Diencephalon (tissue), 1 donor: Measurements from ENCODE around the gene CEP135. TPM values are rescaled to one million over a fixed set of nuclear protein-coding genes. Genes with fewer than 3 reads are reported as not detected.

Source experiments
- total RNA-seq: library from RNA; depleted of rRNA; stranded (reverse); fragments of >200 nt; gene quantifications from one replicate; pipeline ENCODE4 v1.2.3, GENCODE V29; 2014

Gene CEP135, protein sequence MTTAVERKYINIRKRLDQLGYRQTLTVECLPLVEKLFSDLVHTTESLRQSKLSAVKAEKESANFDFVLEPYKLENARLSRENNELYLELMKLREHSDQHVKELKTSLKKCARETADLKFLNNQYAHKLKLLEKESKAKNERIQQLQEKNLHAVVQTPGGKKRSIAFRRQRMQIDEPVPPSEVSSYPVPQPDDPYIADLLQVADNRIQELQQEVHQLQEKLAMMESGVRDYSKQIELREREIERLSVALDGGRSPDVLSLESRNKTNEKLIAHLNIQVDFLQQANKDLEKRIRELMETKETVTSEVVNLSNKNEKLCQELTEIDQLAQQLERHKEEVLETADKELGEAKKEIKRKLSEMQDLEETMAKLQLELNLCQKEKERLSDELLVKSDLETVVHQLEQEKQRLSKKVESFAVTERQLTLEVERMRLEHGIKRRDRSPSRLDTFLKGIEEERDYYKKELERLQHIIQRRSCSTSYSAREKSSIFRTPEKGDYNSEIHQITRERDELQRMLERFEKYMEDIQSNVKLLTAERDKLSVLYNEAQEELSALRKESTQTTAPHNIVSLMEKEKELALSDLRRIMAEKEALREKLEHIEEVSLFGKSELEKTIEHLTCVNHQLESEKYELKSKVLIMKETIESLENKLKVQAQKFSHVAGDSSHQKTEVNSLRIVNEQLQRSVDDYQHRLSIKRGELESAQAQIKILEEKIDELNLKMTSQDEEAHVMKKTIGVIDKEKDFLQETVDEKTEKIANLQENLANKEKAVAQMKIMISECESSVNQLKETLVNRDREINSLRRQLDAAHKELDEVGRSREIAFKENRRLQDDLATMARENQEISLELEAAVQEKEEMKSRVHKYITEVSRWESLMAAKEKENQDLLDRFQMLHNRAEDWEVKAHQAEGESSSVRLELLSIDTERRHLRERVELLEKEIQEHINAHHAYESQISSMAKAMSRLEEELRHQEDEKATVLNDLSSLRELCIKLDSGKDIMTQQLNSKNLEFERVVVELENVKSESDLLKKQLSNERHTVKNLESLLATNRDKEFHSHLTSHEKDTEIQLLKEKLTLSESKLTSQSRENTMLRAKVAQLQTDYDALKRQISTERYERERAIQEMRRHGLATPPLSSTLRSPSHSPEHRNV
- total RNA-seq: 19.4 TPM

GRCh38 chr4:55948726-55949481 lies at the start of gene CEP135:
CEP135 (plus strand) TSS chr4:55948945; CDS start chr4:55952131, 3,186 bp downstream.

Other genes starting within 250 kb of the CEP135 start
- gene EXOC1L, start 129.2 kb upstream of the CEP135 start, total RNA-seq: not detected
- 69.2 TPM for gene EXOC1, start 95.3 kb upstream of the CEP135 start, total RNA-seq